Caco-2 (cell line): ENCODE results near the gene PYCR2. TPM values are rescaled to one million over a fixed set of nuclear protein-coding genes. Genes with fewer than 3 reads are reported as not detected.

Source experiments
- BruUV-seq: library from RNA; stranded (reverse); fragments of 400-500 nt; replicated peaks from 2 replicates; lab custom pipeline; 2021; lab: Mats Ljungman, UMichigan
- CTCF ChIA-PET: fragments of 300-600 bp; sonication (Branson Sonifier 250); formaldehyde crosslinking; loops from one replicate; lab custom pipeline; 2022; ENCODE audit warnings: antibody characterized with exemption; lab: Charles Lee
- POLR2A ChIA-PET: fragments of 300-600 bp; sonication (Branson Sonifier 250); formaldehyde crosslinking; loops from one replicate; lab custom pipeline; 2022; ENCODE audit warnings: antibody characterized with exemption; lab: Charles Lee
- DNase-seq, 2 experiments: peaks; one replicate each; pipeline versions ENCODE4 v3.0.0 to v3.0.0-alpha.2; 2020 to 2022
- H3K27me3 ChIP-seq: replicated peaks from 2 replicates; pipeline ENCODE4 v1.6.0; 2011; ENCODE audit warnings: low read length; ENCODE audit not compliant: control insufficient read depth, insufficient read depth
- H3K36me3 ChIP-seq: 2 replicates; pipeline ENCODE4 v1.5.1; 2011; ENCODE audit warnings: low read length; ENCODE audit not compliant: control insufficient read depth, insufficient read depth
- H3K4me1 ChIP-seq: fragments of 250-450 bp; sonication (Bioruptor Pico); 2 replicates; pipeline ENCODE4 v1.5.1; 2020; ENCODE audit warnings: mild to moderate bottlenecking
- H3K4me3 ChIP-seq: 2 replicates; pipeline ENCODE4 v1.5.1; 2011; ENCODE audit warnings: low read depth, mild to moderate bottlenecking, control low read depth, low read length
- H3K9me3 ChIP-seq: fragments of 250-450 bp; sonication (Bioruptor Pico); 2 replicates; pipeline ENCODE4 v1.5.1; 2020; ENCODE audit warnings: mild to moderate bottlenecking, moderate library complexity
- H3K27ac Mint-ChIP-seq: one replicate; pipeline ENCODE4 v1.8.0; 2022; ENCODE audit warnings: mixed read lengths; ENCODE audit not compliant: unreplicated experiment
- H3K27me3 Mint-ChIP-seq: one replicate; pipeline ENCODE4 v1.8.0; 2022; ENCODE audit warnings: mixed read lengths; ENCODE audit not compliant: insufficient read depth, unreplicated experiment
- H3K36me3 Mint-ChIP-seq: one replicate; pipeline ENCODE4 v1.8.0; 2022; ENCODE audit warnings: mild to moderate bottlenecking, mixed read lengths; ENCODE audit not compliant: insufficient read depth, unreplicated experiment
- H3K4me1 Mint-ChIP-seq: one replicate; pipeline ENCODE4 v1.8.0; 2022; ENCODE audit warnings: low read depth, mixed read lengths; ENCODE audit not compliant: unreplicated experiment
- H3K4me3 Mint-ChIP-seq: one replicate; pipeline ENCODE4 v1.8.0; 2022; ENCODE audit warnings: mild to moderate bottlenecking, moderate library complexity, mixed read lengths; ENCODE audit not compliant: unreplicated experiment
- H3K9me3 Mint-ChIP-seq: one replicate; pipeline ENCODE4 v1.8.0; 2022; ENCODE audit warnings: mixed read lengths; ENCODE audit not compliant: unreplicated experiment
- intact Hi-C: fragments of 100-400 bp; cut with micrococcal nuclease; formaldehyde crosslinking; loops from one replicate; pipeline ENCODE4 v1.10.0; 2022; ENCODE audit not compliant: unreplicated experiment
- microRNA-seq: library from miRNA; unstranded; fragments of <30 nt; microRNA quantifications from one replicate; pipeline ENCODE4 v1.2.0, GENCODE V29; 2022
- total RNA-seq: library from RNA; stranded (reverse); gene quantifications from 2 replicates; pipeline ENCODE4 v1.2.3, GENCODE V29; 2022
- TF ChIP-seq, protein P1 (sequence below), 2 experiments: fragments of 200-600 bp in 1 of 2; IDR thresholded peaks; 1 replicate in 1 of 2; 2 replicates in 1 of 2; pipeline versions ENCODE4 v1.5.1 to v1.8.0; 2011 to 2022; ENCODE audit warnings: antibody characterized with exemption in 1 of 2, control low read depth in 1 of 2, inconsistent platforms in 1 of 2, low read depth in 1 of 2, low read length in 1 of 2, mild to moderate bottlenecking in 1 of 2, moderate library complexity in 1 of 2; ENCODE audit not compliant: insufficient read depth in 1 of 2, severe bottlenecking in 1 of 2, unreplicated experiment in 1 of 2

The PYCR2 gene
- total RNA-seq, 1 experiment from 2014 or later, result 73.7 TPM

GRCh38 chr1:225872075-225872430 lies 52.0 kb downstream of the PYCR2 start:
- intact Hi-C loops, result no loop called here

DNA sequence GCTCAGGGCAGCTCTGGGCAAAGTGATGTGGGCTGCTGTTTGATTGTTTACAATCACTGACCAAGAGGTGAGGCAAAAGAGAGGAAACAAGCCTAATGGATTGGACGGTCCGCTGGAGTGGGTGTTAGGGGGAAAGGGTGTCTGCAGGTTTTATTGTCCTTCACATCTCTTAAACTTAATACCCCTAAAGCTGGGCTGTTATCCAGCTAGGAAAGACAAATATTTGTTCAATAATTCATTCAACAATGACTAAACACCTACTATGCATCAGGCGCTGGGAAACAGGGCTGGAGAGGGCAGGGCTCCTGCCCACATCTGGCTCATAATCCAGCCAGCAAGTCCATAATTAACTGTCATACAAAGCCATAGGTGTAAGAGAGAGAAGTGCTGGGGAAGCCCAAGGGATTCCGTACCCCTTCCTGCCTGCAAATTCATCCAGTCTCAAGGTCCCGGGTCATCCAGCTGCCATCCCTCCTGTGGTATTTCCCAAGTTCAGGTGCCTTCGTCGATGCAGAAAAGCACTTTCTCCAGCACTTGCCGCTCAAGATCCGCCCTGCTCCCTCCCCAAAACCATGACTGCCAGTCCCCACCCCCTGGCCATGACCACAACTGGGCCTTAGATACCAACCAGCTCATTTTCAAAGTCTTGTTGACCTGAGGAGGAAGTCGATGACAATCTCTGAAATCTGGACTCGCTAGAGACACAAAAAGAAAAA lies 52.5 kb downstream of the PYCR2 start:
- peaks cover 7% of the 10 kb centered on the region; the same call in 1 of the 2 replicates for H3K36me3 ChIP-seq
- POLR2A ChIA-PET, result interaction anchor here (0.6 to 1.6 kb wide), 4 partner anchors 11 to 119 kb away, joined by 3 to 4 read pairs (median 4); partner anchors contain the start of gene TMEM63A

More at GRCh38 chr1:225872075-225872430, 52.0 kb downstream of the PYCR2 start:
- H3K9me3 ChIP-seq, result no peaks in the 10 kb centered on the region
- H3K36me3 Mint-ChIP-seq, result peaks cover 76% of the 10 kb centered on the region
- no peaks in the 10 kb centered on the region for H3K27me3 ChIP-seq
- no TSS peak for BruUV-seq
- H3K4me1 Mint-ChIP-seq, result peaks cover 9% of the 10 kb centered on the region
- no peaks in the 10 kb centered on the region for H3K27me3 Mint-ChIP-seq
- H3K9me3 Mint-ChIP-seq, result no peaks in the 10 kb centered on the region
- peaks cover 5% of the 10 kb centered on the region; the same call in 1 of the 2 replicates for H3K36me3 ChIP-seq
- TF ChIP-seq, protein P1, sequence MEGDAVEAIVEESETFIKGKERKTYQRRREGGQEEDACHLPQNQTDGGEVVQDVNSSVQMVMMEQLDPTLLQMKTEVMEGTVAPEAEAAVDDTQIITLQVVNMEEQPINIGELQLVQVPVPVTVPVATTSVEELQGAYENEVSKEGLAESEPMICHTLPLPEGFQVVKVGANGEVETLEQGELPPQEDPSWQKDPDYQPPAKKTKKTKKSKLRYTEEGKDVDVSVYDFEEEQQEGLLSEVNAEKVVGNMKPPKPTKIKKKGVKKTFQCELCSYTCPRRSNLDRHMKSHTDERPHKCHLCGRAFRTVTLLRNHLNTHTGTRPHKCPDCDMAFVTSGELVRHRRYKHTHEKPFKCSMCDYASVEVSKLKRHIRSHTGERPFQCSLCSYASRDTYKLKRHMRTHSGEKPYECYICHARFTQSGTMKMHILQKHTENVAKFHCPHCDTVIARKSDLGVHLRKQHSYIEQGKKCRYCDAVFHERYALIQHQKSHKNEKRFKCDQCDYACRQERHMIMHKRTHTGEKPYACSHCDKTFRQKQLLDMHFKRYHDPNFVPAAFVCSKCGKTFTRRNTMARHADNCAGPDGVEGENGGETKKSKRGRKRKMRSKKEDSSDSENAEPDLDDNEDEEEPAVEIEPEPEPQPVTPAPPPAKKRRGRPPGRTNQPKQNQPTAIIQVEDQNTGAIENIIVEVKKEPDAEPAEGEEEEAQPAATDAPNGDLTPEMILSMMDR (IDR thresholded peaks at IDR 0.05; ENCODE audit: insufficient read depth in 1 of 2, low read depth in 1 of 2, low read length in 1 of 2, severe bottlenecking in 1 of 2, unreplicated experiment in 1 of 2), result no peak
- no peak overlapping the region for H3K27ac Mint-ChIP-seq
- no peak for DNase-seq
- ChIA-PET CTCF (no interaction called here), POLR2A (interaction anchor here (0.6 to 1.6 kb wide), 3 partner anchors 11 to 62 kb away, joined by 4 read pairs; partner anchors contain the start of gene TMEM63A)
- no peak overlapping the region for H3K4me3 Mint-ChIP-seq
- H3K4me3 ChIP-seq, result no peak overlapping the region
- peaks cover 21% of the 10 kb centered on the region for H3K4me1 ChIP-seq

DNA sequence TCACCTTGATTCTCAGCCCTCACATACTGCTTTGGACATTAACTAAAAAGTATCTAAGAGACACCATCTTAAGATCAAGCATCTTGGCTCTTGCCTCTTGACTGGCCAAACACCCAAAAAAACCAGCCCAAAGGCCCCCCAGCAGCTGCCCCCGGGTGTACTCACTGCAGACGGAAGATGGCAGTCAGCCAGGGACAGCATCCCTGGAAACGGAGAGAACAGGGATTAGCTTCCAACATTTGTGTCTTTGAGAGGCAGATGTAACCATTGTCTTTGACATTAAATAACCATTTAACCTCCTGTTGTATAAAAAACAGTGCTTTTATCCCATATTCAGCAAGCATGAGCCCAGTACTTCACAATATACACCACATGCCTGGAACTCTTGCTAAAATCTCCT lies 53.1 kb downstream of the PYCR2 start:
- Mint-ChIP-seq H3K27me3 (no peaks in the 10 kb centered on the region), H3K36me3 (peaks cover 79% of the 10 kb centered on the region), H3K4me1 (peaks cover 9% of the 10 kb centered on the region), H3K4me3 (no peak overlapping the region), H3K27ac (no peak overlapping the region), H3K9me3 (no peaks in the 10 kb centered on the region)
- Histone ChIP-seq H3K4me1 (peaks cover 12% of the 10 kb centered on the region), H3K4me3 (no peak overlapping the region), H3K27me3 (no peaks in the 10 kb centered on the region), H3K9me3 (no peaks in the 10 kb centered on the region), H3K36me3 (peaks cover 9% of the 10 kb centered on the region)
- TF ChIP-seq, protein P1 (IDR thresholded peaks at IDR 0.05; ENCODE audit: insufficient read depth in 1 of 2, low read depth in 1 of 2, low read length in 1 of 2, severe bottlenecking in 1 of 2, unreplicated experiment in 1 of 2), result no peak
- no peak for DNase-seq
- intact Hi-C loops, result no loop called here
- POLR2A ChIA-PET, result interaction anchor here (1.6 kb wide), 1 partner anchor 12 kb away, joined by 4 read pairs; the partner anchor contains the start of gene TMEM63A
- no TSS peak for BruUV-seq
- CTCF ChIA-PET, result interaction anchor here (0.6 kb wide), 1 partner anchor 13 kb away, joined by 4 read pairs; no protein-coding TSS in a partner anchor

More for the DNA sequence above, 52.5 kb downstream of the PYCR2 start:
- Mint-ChIP-seq H3K27ac (no peak overlapping the region), H3K27me3 (no peaks in the 10 kb centered on the region), H3K4me3 (no peak overlapping the region), H3K4me1 (peaks cover 9% of the 10 kb centered on the region), H3K36me3 (peaks cover 81% of the 10 kb centered on the region), H3K9me3 (no peaks in the 10 kb centered on the region)
- H3K27me3 ChIP-seq, result no peaks in the 10 kb centered on the region
- H3K4me3 ChIP-seq, result no peak overlapping the region
- TF ChIP-seq, protein P1 (IDR thresholded peaks at IDR 0.05; ENCODE audit: insufficient read depth in 1 of 2, low read depth in 1 of 2, low read length in 1 of 2, severe bottlenecking in 1 of 2, unreplicated experiment in 1 of 2), result no peak
- CTCF ChIA-PET, result interaction anchor here (0.6 kb wide), 1 partner anchor 12 kb away, joined by 4 read pairs; no protein-coding TSS in a partner anchor
- H3K4me1 ChIP-seq, result peaks cover 17% of the 10 kb centered on the region
- BruUV-seq, result no TSS peak
- intact Hi-C loops, result no loop called here
- no peaks in the 10 kb centered on the region for H3K9me3 ChIP-seq
- DNase-seq, result no peak

Small RNA genes within 50 kb of the gene (microRNA-seq; reads per million reads assigned to microRNA genes)
- gene MIR6741, result not detected

Other genes starting within 250 kb of the PYCR2 start
- 261 and 276 TPM in 2 replicates for gene SRP9, start 146.4 kb downstream of the PYCR2 start, total RNA-seq
- 73.7 and 88.5 TPM in 2 replicates for gene EPHX1, start 114.1 kb downstream of the PYCR2 start, total RNA-seq
- gene TMEM63A, start 41.9 kb downstream of the PYCR2 start, total RNA-seq, result 93.9 and 116 TPM in 2 replicates
- gene LEFTY1, start 35.1 kb downstream of the PYCR2 start, total RNA-seq, result not detected in 2 replicates
- not detected in 2 replicates for gene LEFTY2, start 17.0 kb upstream of the PYCR2 start, total RNA-seq
- gene SDE2, start 75.1 kb upstream of the PYCR2 start, total RNA-seq, result 16.6 and 18.6 TPM in 2 replicates
- 512 and 554 TPM in 2 replicates for gene H3-3A, start 138.5 kb upstream of the PYCR2 start, total RNA-seq